HepG2 (cell line): ENCODE data around the gene JPH4. TPM values are rescaled to one million over a fixed set of nuclear protein-coding genes. Genes with fewer than 3 reads are reported as not detected.
A peak's percentile ranks its signal among the peaks of the same experiment; 100 is the strongest.

Experiments used
- ADNP ChIP-seq: sonication (generic); formaldehyde crosslinking; IDR thresholded peaks from 2 replicates; pipeline ENCODE4 v1.4.0; 2020; ENCODE audit warnings: missing genetic modification reagents
- GTF3A ChIP-seq: sonication (generic); formaldehyde crosslinking; conservative IDR thresholded peaks from 2 replicates; pipeline ENCODE4 v1.4.0; 2020; ENCODE audit warnings: mild to moderate bottlenecking, missing genetic modification reagents
- HNF1A ChIP-seq, 2 experiments: sonication (generic) in 1 of 2; formaldehyde crosslinking in 1 of 2; IDR thresholded peaks; 2 replicates each; pipeline versions ENCODE4 v1.4.0 to v1.6.1; 2016 to 2020; ENCODE audit warnings: borderline replicate concordance in 1 of 2, low read depth in 1 of 2, mild to moderate bottlenecking in 1 of 2, missing genetic modification reagents in 1 of 2
- ISX ChIP-seq: sonication (generic); formaldehyde crosslinking; conservative IDR thresholded peaks from 2 replicates; pipeline ENCODE4 v1.5.0; 2020; ENCODE audit warnings: missing genetic modification reagents
- JUND ChIP-seq: sonication (generic); formaldehyde crosslinking; IDR thresholded peaks from 2 replicates; pipeline ENCODE4 v1.8.0; 2022; ENCODE audit warnings: mild to moderate bottlenecking, missing genetic modification reagents
- KLF11 ChIP-seq: IDR thresholded peaks from 2 replicates; pipeline ENCODE4 v1.6.1; 2016; ENCODE audit warnings: missing compliant biosample characterization
- MED8 ChIP-seq: sonication (generic); formaldehyde crosslinking; IDR thresholded peaks from 2 replicates; pipeline ENCODE4 v1.8.1; 2023; ENCODE audit warnings: mild to moderate bottlenecking, missing genetic modification reagents; ENCODE audit not compliant: insufficient replicate concordance
- NCOR1 ChIP-seq: fragments of 200-600 bp; sonication (generic); IDR thresholded peaks from 2 replicates; pipeline ENCODE4 v1.7.0; 2017; ENCODE audit warnings: antibody characterized with exemption, low read length, borderline replicate concordance
- NPAS2 ChIP-seq: sonication (generic); formaldehyde crosslinking; IDR thresholded peaks from 2 replicates; pipeline ENCODE4 v1.8.0; 2022; ENCODE audit warnings: mild to moderate bottlenecking, missing genetic modification reagents, borderline replicate concordance
- SPEN ChIP-seq: sonication (generic); formaldehyde crosslinking; IDR thresholded peaks from 2 replicates; pipeline ENCODE4 v1.5.1; 2020; ENCODE audit warnings: low read depth, mild to moderate bottlenecking, missing genetic modification reagents
- YY1 ChIP-seq: IDR thresholded peaks from 2 replicates; pipeline ENCODE4 v1.6.1; 2011; ENCODE audit warnings: low read length, low read depth, moderate library complexity, mild to moderate bottlenecking; ENCODE audit not compliant: insufficient read depth, insufficient replicate concordance
- ZNF660 ChIP-seq: sonication (generic); formaldehyde crosslinking; IDR thresholded peaks from 2 replicates; pipeline ENCODE4 v1.5.1; 2020; ENCODE audit warnings: mild to moderate bottlenecking, low read depth, missing genetic modification reagents, borderline replicate concordance
- ZNF703 ChIP-seq: sonication (generic); formaldehyde crosslinking; IDR thresholded peaks from 2 replicates; pipeline ENCODE4 v1.5.1; 2020; ENCODE audit warnings: missing genetic modification reagents, mild to moderate bottlenecking, moderate library complexity, borderline replicate concordance
- ZNF878 ChIP-seq: sonication (generic); formaldehyde crosslinking; IDR thresholded peaks from 2 replicates; pipeline ENCODE4 v1.8.1; 2023; ENCODE audit warnings: mild to moderate bottlenecking, missing genetic modification reagents, moderate library complexity
- polyA plus RNA-seq, 8 experiments: library from polyadenylated mRNA; depleted of rRNA in 3 of 8; stranded (reverse) in 7 of 8; unstranded in 1 of 8; fragments of >200 nt; fragmentation: Illumina TruSeq in 4 of 8; extraction: Trizol in 4 of 8; gene quantifications; 2 replicates each; pipeline versions ENCODE4 v1.2.1 to v1.2.3, GENCODE V29; 2011 to 2016; ENCODE audit warnings: low read depth in 4 of 8, missing spikeins in 1 of 8, mixed read lengths in 1 of 8; ENCODE audit not compliant: insufficient read depth in 1 of 8
- total RNA-seq, 5 experiments: library from RNA; depleted of rRNA; stranded (reverse); fragments of >200 nt; fragmentation: Illumina TruSeq; extraction: Trizol; gene quantifications; 2 replicates each; pipeline ENCODE4 v1.2.3, GENCODE V29; 2016; ENCODE audit warnings: low read depth in 1 of 5
- TF ChIP-seq, protein P1 (sequence below): sonication (generic); formaldehyde crosslinking; IDR thresholded peaks from 2 replicates; pipeline ENCODE4 v1.5.0; 2020; ENCODE audit warnings: mild to moderate bottlenecking, missing genetic modification reagents, borderline replicate concordance
- TF ChIP-seq, protein P2 (sequence below): sonication (generic); formaldehyde crosslinking; IDR thresholded peaks from 2 replicates; pipeline ENCODE4 v1.5.0; 2020; ENCODE audit warnings: missing genetic modification reagents
- TF ChIP-seq, protein P3 (sequence below): sonication (generic); formaldehyde crosslinking; conservative IDR thresholded peaks from 2 replicates; pipeline ENCODE4 v1.8.0; 2022; ENCODE audit warnings: low read depth, missing genetic modification reagents

Gene JPH4
- total and polyA plus RNA-seq, 2 of the 13 experiments (the other 11 are each of a cell fraction or from before 2014, with no cell fraction given): 0.08 to 0.22 TPM

DNA sequence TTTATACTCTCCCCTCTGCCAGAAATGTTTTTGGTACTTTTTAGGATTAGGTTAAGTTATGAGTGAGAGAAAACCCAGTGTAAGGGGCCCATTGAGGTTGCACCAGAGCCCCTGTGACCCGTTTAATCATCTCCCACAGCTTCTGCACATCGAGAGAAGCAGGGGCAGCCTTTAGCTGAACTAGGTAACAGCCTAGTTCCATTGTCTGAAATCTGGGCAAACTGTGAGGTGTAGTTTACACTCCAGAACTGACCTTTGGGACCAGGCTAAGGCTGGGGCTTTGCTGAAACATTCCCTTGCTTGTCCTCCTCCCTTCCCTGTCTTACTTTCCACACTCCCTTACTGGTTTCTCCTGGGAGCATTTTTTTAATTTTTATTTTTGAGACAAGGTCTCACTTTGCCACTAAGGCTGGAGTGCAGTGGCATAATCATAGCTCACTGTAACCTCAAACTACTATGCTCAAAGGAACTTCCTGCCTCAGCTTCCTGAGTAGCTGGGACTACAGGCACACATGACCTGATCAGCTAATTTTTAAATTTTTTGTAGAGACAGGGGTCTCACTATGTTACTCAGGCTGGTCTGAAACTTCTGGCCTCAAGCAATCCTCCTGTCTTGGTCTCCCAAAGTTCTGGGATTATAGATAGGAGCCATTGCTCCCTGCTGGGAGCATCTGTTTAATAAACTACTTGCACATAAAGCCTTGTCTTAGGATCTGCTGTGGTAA, 31.7 kb upstream of the JPH4 start (continued):
- peak; percentile 78 for TF ChIP-seq HNF1A (IDR thresholded peaks at IDR 0.05; ENCODE audit: low read depth)
- TF ChIP-seq HNF1A (CRISPR knock-in tag; IDR thresholded peaks at IDR 0.05; ENCODE audit: borderline replicate concordance): peak; percentile 81
- TF ChIP-seq MED8 (CRISPR knock-in tag): no peak
- TF ChIP-seq, protein P1, sequence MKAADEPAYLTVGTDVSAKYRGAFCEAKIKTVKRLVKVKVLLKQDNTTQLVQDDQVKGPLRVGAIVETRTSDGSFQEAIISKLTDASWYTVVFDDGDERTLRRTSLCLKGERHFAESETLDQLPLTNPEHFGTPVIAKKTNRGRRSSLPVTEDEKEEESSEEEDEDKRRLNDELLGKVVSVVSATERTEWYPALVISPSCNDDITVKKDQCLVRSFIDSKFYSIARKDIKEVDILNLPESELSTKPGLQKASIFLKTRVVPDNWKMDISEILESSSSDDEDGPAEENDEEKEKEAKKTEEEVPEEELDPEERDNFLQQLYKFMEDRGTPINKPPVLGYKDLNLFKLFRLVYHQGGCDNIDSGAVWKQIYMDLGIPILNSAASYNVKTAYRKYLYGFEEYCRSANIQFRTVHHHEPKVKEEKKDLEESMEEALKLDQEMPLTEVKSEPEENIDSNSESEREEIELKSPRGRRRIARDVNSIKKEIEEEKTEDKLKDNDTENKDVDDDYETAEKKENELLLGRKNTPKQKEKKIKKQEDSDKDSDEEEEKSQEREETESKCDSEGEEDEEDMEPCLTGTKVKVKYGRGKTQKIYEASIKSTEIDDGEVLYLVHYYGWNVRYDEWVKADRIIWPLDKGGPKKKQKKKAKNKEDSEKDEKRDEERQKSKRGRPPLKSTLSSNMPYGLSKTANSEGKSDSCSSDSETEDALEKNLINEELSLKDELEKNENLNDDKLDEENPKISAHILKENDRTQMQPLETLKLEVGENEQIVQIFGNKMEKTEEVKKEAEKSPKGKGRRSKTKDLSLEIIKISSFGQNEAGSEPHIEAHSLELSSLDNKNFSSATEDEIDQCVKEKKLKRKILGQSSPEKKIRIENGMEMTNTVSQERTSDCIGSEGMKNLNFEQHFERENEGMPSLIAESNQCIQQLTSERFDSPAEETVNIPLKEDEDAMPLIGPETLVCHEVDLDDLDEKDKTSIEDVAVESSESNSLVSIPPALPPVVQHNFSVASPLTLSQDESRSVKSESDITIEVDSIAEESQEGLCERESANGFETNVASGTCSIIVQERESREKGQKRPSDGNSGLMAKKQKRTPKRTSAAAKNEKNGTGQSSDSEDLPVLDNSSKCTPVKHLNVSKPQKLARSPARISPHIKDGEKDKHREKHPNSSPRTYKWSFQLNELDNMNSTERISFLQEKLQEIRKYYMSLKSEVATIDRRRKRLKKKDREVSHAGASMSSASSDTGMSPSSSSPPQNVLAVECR: peak; percentile 70; the same call in 1 of the 2 replicates
- TF ChIP-seq JUND (CRISPR knock-in tag): no peak
- TF ChIP-seq, protein P2, sequence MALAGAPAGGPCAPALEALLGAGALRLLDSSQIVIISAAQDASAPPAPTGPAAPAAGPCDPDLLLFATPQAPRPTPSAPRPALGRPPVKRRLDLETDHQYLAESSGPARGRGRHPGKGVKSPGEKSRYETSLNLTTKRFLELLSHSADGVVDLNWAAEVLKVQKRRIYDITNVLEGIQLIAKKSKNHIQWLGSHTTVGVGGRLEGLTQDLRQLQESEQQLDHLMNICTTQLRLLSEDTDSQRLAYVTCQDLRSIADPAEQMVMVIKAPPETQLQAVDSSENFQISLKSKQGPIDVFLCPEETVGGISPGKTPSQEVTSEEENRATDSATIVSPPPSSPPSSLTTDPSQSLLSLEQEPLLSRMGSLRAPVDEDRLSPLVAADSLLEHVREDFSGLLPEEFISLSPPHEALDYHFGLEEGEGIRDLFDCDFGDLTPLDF (CRISPR knock-in tag): 0 out of 2 replicates have a peak, but pooled peaks have one; percentile 60
- TF ChIP-seq ZNF660: no peak
- no peak for TF ChIP-seq ADNP (CRISPR knock-in tag)
- TF ChIP-seq ZNF703 (CRISPR knock-in tag): no peak
- no peak for TF ChIP-seq YY1
- TF ChIP-seq SPEN (CRISPR knock-in tag): peak; percentile 37
- TF ChIP-seq, protein P3, sequence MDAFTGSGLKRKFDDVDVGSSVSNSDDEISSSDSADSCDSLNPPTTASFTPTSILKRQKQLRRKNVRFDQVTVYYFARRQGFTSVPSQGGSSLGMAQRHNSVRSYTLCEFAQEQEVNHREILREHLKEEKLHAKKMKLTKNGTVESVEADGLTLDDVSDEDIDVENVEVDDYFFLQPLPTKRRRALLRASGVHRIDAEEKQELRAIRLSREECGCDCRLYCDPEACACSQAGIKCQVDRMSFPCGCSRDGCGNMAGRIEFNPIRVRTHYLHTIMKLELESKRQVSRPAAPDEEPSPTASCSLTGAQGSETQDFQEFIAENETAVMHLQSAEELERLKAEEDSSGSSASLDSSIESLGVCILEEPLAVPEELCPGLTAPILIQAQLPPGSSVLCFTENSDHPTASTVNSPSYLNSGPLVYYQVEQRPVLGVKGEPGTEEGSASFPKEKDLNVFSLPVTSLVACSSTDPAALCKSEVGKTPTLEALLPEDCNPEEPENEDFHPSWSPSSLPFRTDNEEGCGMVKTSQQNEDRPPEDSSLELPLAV (CRISPR knock-in tag): no peak
- TF ChIP-seq GTF3A: no peak
- TF ChIP-seq KLF11 (CRISPR knock-in tag): peak; percentile 53; the same call in 1 of the 2 replicates
- TF ChIP-seq ISX (CRISPR knock-in tag): 0 out of 2 replicates have a peak, but pooled peaks have one; percentile 8
- no peak for TF ChIP-seq ZNF878 (CRISPR knock-in tag)
- TF ChIP-seq NPAS2 (CRISPR knock-in tag): no peak
- peak; percentile 52 for TF ChIP-seq NCOR1
